Trophoblast cell (in vitro differentiated cells and primary cell): ENCODE measurements around the gene EVC.

Experiments used
- DNase-seq, 2 donors: peaks; one replicate each; pipeline ENCODE4 v3.0.0-alpha.2; 2016
- H2AFZ ChIP-seq: 2 replicates; pipeline ENCODE4 v1.6.1; 2013; ENCODE audit warnings: low read length, moderate library complexity, mild to moderate bottlenecking; ENCODE audit not compliant: insufficient read depth, poor library complexity
- H2AK5ac ChIP-seq: 2 replicates; pipeline ENCODE4 v1.6.1; 2013; ENCODE audit warnings: mild to moderate bottlenecking, low read length
- H2BK120ac ChIP-seq: 2 replicates; pipeline ENCODE4 v1.6.1; 2013; ENCODE audit warnings: low read length, mild to moderate bottlenecking, moderate library complexity; ENCODE audit not compliant: insufficient read depth, poor library complexity
- H2BK12ac ChIP-seq: 2 replicates; pipeline ENCODE4 v1.6.1; 2013; ENCODE audit warnings: mild to moderate bottlenecking, low read length, moderate library complexity
- H2BK5ac ChIP-seq: 2 replicates; pipeline ENCODE4 v1.6.1; 2013; ENCODE audit warnings: low read length, low read depth, moderate library complexity, mild to moderate bottlenecking; ENCODE audit not compliant: poor library complexity
- H3K14ac ChIP-seq: 2 replicates; pipeline ENCODE4 v1.6.1; 2013; ENCODE audit warnings: mild to moderate bottlenecking, low read length
- H3K18ac ChIP-seq: 2 replicates; pipeline ENCODE4 v1.6.1; 2013; ENCODE audit warnings: mild to moderate bottlenecking, low read length
- H3K23ac ChIP-seq: 2 replicates; pipeline ENCODE4 v1.6.1; 2013; ENCODE audit warnings: low read length
- H3K27ac ChIP-seq: 2 replicates; pipeline ENCODE4 v1.5.1; 2013; ENCODE audit warnings: low read depth, mild to moderate bottlenecking, inconsistent platforms, low read length, moderate library complexity
- H3K27me3 ChIP-seq: 2 replicates; pipeline ENCODE4 v1.6.1; 2013; ENCODE audit warnings: inconsistent platforms, mild to moderate bottlenecking, low read length, moderate library complexity; ENCODE audit not compliant: insufficient read depth
- H3K36me3 ChIP-seq, 2 experiments: 1 replicate in 1 of 2; 2 replicates in 1 of 2; pipeline ENCODE4 v1.6.1; 2013; ENCODE audit warnings: low read length in 2 of 2, mild to moderate bottlenecking in 2 of 2, moderate library complexity in 1 of 2; ENCODE audit not compliant: insufficient read depth in 2 of 2, control insufficient read depth in 1 of 2
- H3K4ac ChIP-seq: 2 replicates; pipeline ENCODE4 v1.6.1; 2013; ENCODE audit warnings: low read depth, mild to moderate bottlenecking, low read length, moderate library complexity
- H3K4me1 ChIP-seq, 2 experiments: 1 replicate in 1 of 2; 2 replicates in 1 of 2; pipeline ENCODE4 v1.6.1; 2013; ENCODE audit warnings: low read length in 2 of 2, mild to moderate bottlenecking in 2 of 2, moderate library complexity in 1 of 2; ENCODE audit not compliant: insufficient read depth in 2 of 2, control insufficient read depth in 1 of 2
- H3K4me2 ChIP-seq: 2 replicates; pipeline ENCODE4 v1.6.1; 2013; ENCODE audit warnings: inconsistent platforms, mild to moderate bottlenecking, low read length, moderate library complexity
- H3K4me3 ChIP-seq: 2 replicates; pipeline ENCODE4 v1.5.1; 2013; ENCODE audit warnings: mild to moderate bottlenecking, low read depth, low read length, inconsistent platforms
- H3K79me1 ChIP-seq: one replicate; pipeline ENCODE4 v1.6.1; 2013; ENCODE audit warnings: low read length
- H3K79me2 ChIP-seq: 2 replicates; pipeline ENCODE4 v1.6.1; 2013; ENCODE audit warnings: low read length, mild to moderate bottlenecking; ENCODE audit not compliant: control insufficient read depth, insufficient read depth, poor library complexity
- H3K9ac ChIP-seq: 2 replicates; pipeline ENCODE4 v1.6.1; 2013; ENCODE audit warnings: mild to moderate bottlenecking, low read length
- H3K9me3 ChIP-seq: 2 replicates; pipeline ENCODE4 v1.6.1; 2013; ENCODE audit warnings: low read depth, mild to moderate bottlenecking, control low read depth, inconsistent platforms, low read length; ENCODE audit not compliant: insufficient read depth
- H4K12ac ChIP-seq: 2 replicates; pipeline ENCODE4 v1.6.1; 2013; ENCODE audit warnings: low read depth, mild to moderate bottlenecking, low read length, moderate library complexity
- H4K8ac ChIP-seq: 2 replicates; pipeline ENCODE4 v1.6.1; 2013; ENCODE audit warnings: low read depth, mild to moderate bottlenecking, low read length, moderate library complexity
- H4K91ac ChIP-seq: one replicate; pipeline ENCODE4 v1.6.1; 2013; ENCODE audit warnings: low read depth, mild to moderate bottlenecking, low read length, moderate library complexity
- WGBS: extraction: QIAGEN DNeasy Blood & Tissue Kit; methylation state at CpG from one replicate; pipeline ENCODE4 v1.1.7; 2013; ENCODE audit warnings: missing lambda C conversion rate; ENCODE audit not compliant: insufficient read length, insufficient coverage; ENCODE audit errors: extremely low coverage; 5-methylcytosine and 5-hydroxymethylcytosine counted together

EVC gene

GRCh38 chr4:5735463-5735862 is 24.5 kb downstream of the EVC start:
- H2AFZ ChIP-seq: no peak overlapping the region
- no peak overlapping the region for H3K27ac ChIP-seq
- no peaks in the 10 kb centered on the region for H3K79me2 ChIP-seq
- H3K4me1 ChIP-seq: no peaks in the 10 kb centered on the region
- WGBS: no CpG with 5 or more reads among the region's 3 CpGs
- no peak overlapping the region for H3K4ac ChIP-seq
- no peaks in the 10 kb centered on the region for H3K27me3 ChIP-seq
- no peak overlapping the region for H2BK5ac ChIP-seq
- H4K91ac ChIP-seq: no peak overlapping the region
- H3K18ac ChIP-seq: no peak overlapping the region
- no peak overlapping the region for H2BK120ac ChIP-seq
- peaks cover 3% of the 10 kb centered on the region for H3K9me3 ChIP-seq
- no peak overlapping the region for H3K23ac ChIP-seq
- no peak overlapping the region for H2BK12ac ChIP-seq
- no peaks in the 10 kb centered on the region for H3K79me1 ChIP-seq
- no peak overlapping the region for H2AK5ac ChIP-seq
- no peak overlapping the region for H3K9ac ChIP-seq
- DNase-seq: no peak
- no peak overlapping the region for H3K4me2 ChIP-seq
- H3K14ac ChIP-seq: no peak overlapping the region
- no peak overlapping the region for H3K4me3 ChIP-seq
- no peak overlapping the region for H4K8ac ChIP-seq
- H3K36me3 ChIP-seq: peaks cover 34 to 42% of the 10 kb centered on the region in 2 experiments
- H4K12ac ChIP-seq: no peak overlapping the region

- H3K27ac ChIP-seq: no peak overlapping the region
- WGBS: no CpG with 5 or more reads among the region's 2 CpGs
Measured at GRCh38 chr4:5738061-5738460, 27.1 kb downstream of the EVC start.

GRCh38 chr4:5742388-5742787 is 31.4 kb downstream of the EVC start:
- Histone ChIP-seq H3K4me3 (no peak overlapping the region), H3K4ac (no peak overlapping the region), H3K23ac (no peak overlapping the region), H3K14ac (no peak overlapping the region), H4K8ac (no peak overlapping the region), H2AFZ (no peak overlapping the region), H4K12ac (no peak overlapping the region), H3K36me3 (peaks cover 7 to 22% of the 10 kb centered on the region in 2 experiments), H4K91ac (no peak overlapping the region), H2BK120ac (no peak overlapping the region), H2BK5ac (no peak overlapping the region), H3K4me1 (no peaks in the 10 kb centered on the region), H3K18ac (no peak overlapping the region), H2BK12ac (no peak overlapping the region), H3K27me3 (no peaks in the 10 kb centered on the region), H3K4me2 (no peak overlapping the region), H3K27ac (no peak overlapping the region), H2AK5ac (no peak overlapping the region), H3K79me1 (no peaks in the 10 kb centered on the region), H3K79me2 (no peaks in the 10 kb centered on the region), H3K9me3 (no peaks in the 10 kb centered on the region), H3K9ac (no peak overlapping the region)
- DNase-seq: no peak
- WGBS: no CpG with 5 or more reads among the region's 2 CpGs

More at GRCh38 chr4:5738061-5738460, 27.1 kb downstream of the EVC start:
- H4K12ac ChIP-seq: no peak overlapping the region
- H3K14ac ChIP-seq: no peak overlapping the region
- H3K79me2 ChIP-seq: no peaks in the 10 kb centered on the region
- H2BK120ac ChIP-seq: no peak overlapping the region
- no peak overlapping the region for H3K18ac ChIP-seq
- no peak overlapping the region for H3K4me3 ChIP-seq
- H4K8ac ChIP-seq: no peak overlapping the region
- H3K36me3 ChIP-seq: peaks cover 17 to 33% of the 10 kb centered on the region in 2 experiments
- no peaks in the 10 kb centered on the region for H3K27me3 ChIP-seq
- H2AK5ac ChIP-seq: no peak overlapping the region
- peaks cover 3% of the 10 kb centered on the region for H3K9me3 ChIP-seq
- no peaks in the 10 kb centered on the region for H3K4me1 ChIP-seq
- no peak overlapping the region for H2BK5ac ChIP-seq
- no peak for DNase-seq
- no peak overlapping the region for H3K4me2 ChIP-seq
- no peak overlapping the region for H3K9ac ChIP-seq
- H3K79me1 ChIP-seq: no peaks in the 10 kb centered on the region
- H3K4ac ChIP-seq: no peak overlapping the region
- H2BK12ac ChIP-seq: no peak overlapping the region
- no peak overlapping the region for H3K23ac ChIP-seq
- no peak overlapping the region for H4K91ac ChIP-seq
- no peak overlapping the region for H2AFZ ChIP-seq

- no peak overlapping the region for H2AK5ac ChIP-seq
- H4K91ac ChIP-seq: no peak overlapping the region
- no peak overlapping the region for H2BK5ac ChIP-seq
- no peak overlapping the region for H3K14ac ChIP-seq
- H3K23ac ChIP-seq: no peak overlapping the region
- H3K27me3 ChIP-seq: no peaks in the 10 kb centered on the region
- H2AFZ ChIP-seq: no peak overlapping the region
- no peak overlapping the region for H4K8ac ChIP-seq
- no peak overlapping the region for H2BK12ac ChIP-seq
- H3K79me2 ChIP-seq: no peaks in the 10 kb centered on the region
- no peak overlapping the region for H4K12ac ChIP-seq
- H3K36me3 ChIP-seq: peaks cover 7 to 23% of the 10 kb centered on the region in 2 experiments
- H3K4ac ChIP-seq: no peak overlapping the region
- H2BK120ac ChIP-seq: no peak overlapping the region
- H3K4me2 ChIP-seq: no peak overlapping the region
- H3K9ac ChIP-seq: no peak overlapping the region
- no peak for DNase-seq
- H3K79me1 ChIP-seq: no peaks in the 10 kb centered on the region
- no peaks in the 10 kb centered on the region for H3K9me3 ChIP-seq
- no peak overlapping the region for H3K18ac ChIP-seq
- WGBS: no CpG with 5 or more reads among the region's 2 CpGs
- H3K27ac ChIP-seq: no peak overlapping the region
- H3K4me3 ChIP-seq: no peak overlapping the region
- H3K4me1 ChIP-seq: no peaks in the 10 kb centered on the region
Measured at GRCh38 chr4:5742968-5743367, 32.0 kb downstream of the EVC start.
